A549 treated with Mapracorat at 1 μM for 4 hours (cell line): ENCODE measurements around the gene ZBTB7B. TPM values are rescaled to one million over a fixed set of nuclear protein-coding genes. Genes with fewer than 3 reads are reported as not detected.

ENCODE experiments used
- total RNA-seq: library from RNA; stranded (reverse); fragments of 200-300 nt; extraction: Qiagen RNA extraction; gene quantifications from 5 replicates; pipeline ENCODE4 v1.2.3, GENCODE V29; 2022

Gene ZBTB7B
- 35.3 to 53.7 TPM (median 47.9 TPM) in 5 replicates for total RNA-seq

DNA sequence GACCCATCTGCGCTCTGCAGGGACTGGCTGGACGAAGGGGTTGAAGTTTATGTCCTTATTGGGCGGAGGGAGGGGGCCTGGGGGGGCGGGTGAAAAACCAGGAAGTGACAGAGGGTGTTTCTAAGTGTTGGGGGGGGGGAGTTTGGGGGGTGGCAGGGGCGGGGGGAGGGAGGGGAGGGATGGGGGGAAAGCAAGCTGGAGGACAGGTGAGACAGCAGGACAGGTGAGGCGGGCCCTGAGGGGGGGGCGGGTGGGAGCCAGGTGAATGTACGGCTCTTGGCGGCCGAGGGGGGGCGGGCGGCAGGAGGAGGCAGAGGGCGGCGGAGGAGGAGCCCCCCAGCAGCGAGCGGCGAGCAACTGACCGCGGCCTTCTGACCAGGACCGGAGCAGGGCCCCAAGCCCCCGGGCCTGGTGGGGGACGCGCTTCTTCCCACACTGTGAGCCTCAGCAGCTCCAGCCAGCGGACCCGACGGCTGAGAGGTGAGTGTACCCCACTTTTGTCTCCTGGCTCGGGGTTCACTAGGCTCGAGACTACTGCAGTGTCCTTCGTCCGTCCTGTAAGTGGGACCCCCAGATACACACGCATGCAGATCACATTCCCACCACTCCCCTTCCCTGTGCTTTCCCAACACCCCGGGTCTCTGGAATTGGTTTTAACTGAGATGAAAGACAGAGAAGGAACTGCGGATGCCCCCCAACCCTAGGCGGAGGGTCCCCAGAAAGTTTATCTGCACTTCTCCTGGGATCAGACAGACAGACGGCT, at the start of gene ZBTB7B:
Gene ZBTB7B, plus strand, starts transcription at position 339 of the 763 bp plus-strand sequence. CDS start 11,859 bp downstream, outside the sequence.

DNA sequence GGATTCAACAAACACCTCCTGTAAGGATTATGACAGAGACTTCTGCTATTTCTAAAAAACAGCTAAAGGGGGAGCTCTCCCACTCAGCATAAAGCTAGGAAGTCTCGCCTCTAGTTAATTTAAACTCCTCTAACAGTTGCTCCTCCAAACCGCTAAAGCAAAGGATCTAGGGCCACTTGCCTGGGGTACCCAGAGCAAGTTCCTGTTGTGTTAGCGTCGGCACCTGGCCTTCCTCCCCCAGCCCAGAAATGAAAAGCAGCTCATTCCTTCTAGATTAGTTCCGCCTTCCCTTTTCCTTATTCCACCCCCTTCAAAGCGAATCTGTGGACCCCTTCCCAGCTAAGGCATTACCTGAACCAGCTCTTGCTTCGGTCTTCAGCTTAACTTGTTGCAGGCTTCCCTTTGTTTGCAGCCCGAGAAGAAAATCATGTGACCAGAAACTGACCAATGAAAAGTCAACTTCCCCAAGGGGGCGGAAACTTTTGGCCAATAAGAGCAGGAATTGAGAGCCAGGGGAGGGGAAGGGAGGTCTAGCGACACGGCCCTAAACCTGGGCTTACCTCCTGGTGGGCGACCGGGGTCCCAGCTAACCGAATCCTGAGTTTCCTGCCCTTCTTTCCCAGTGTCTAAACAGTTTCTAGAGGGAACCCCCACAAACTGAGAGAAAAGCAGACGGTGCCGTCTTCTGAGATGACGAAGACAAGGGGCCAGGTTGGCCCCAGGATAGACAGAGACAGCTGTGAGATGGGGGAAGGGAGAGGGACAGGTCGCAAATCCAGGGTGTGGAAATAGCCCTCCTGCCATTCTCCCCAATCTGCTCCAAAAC, 46.7 kb upstream of the ZBTB7B start, which contains the start of gene PBXIP1:
Gene PBXIP1, minus strand, starts transcription at position 382 of the 826 bp plus-strand sequence. CDS start 2,378 bp downstream, outside the sequence.

DNA sequence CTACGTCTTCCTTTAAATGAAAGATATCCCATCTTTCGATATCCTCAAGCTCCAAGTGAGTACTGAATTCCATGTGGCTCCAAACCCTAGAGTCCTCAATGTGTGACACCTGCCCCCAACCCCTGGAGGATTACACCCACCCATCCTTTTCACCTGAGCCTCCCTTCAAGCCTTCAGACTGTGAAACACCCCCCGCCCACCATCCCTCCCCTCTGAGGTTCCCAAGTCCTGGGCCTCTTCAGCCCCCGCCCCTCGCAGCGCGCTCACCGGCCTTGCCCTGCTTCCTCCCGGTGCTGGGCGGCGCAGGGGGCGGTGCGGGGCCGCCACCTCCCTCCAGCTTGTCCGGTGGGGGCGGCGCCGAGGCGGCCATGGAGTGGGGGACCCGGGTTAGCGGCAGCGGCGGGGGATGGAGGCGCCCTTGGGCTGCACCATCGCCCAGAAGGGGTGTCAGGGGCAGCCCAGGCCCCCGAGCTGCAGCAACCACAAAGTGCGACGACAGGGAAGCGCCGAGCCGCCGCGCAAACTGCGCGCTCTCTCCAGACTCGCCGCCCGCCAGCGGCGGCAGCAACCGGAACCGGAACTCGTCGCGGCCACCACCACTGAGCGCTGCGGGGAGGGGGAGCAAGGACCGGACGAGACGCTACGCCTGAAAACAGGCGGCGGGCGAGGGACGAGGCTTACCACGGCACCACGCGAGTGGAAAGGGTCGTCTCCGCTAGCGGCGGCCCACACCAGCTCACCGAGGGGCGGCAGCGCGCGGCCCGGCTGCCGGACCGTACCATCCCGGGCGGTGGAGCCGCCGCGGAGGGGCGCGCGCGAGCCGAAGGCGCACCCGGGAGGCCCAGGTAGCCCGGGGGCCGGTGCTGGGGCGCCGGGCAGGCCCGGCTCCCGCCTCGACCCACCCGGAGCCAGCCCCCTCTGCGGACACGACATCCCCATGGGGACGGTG, 41.1 kb upstream of the ZBTB7B start, which contains the start of gene PYGO2:
Gene PYGO2, minus strand, starts transcription at position 576 of the 949 bp plus-strand sequence. Its CDS starts 206 bp downstream, at position 370.

DNA sequence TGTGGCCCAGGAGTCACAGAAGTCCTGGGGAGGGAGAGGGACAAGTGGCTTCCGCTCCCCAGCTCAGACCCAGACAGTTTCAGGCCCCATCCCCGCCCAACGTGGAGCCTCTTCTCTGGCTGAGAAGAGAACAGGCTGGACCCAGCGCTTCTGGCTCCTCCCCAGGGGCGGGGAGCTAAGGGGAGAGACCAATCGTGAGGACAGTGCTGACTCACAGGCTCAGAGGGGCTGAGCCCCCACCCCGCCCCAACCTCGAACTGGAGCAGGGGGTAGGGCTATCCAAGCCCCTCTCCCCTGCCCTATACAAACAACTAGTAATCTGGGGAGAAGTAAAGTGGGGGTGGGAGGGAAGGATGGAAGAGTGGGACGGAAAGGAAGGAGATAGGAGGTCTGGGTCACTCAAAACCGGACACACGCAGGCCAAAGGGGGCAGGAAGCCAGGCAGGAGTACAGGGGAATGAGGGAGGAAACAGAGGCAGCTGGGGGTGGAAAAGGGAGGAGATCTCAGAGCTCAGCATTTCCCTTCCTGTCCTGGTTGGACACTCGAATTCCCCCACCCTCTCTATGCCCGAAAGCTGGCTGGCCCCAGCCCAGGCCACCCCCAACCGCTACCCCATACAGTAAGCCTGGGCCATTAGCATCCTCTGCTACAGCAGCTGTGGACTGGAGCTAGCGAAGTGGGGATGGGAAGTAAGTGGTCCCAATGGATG, 31.8 kb upstream of the ZBTB7B start, which contains the start of gene SHC1:
Gene SHC1, minus strand, starts transcription at position 117 of the 710 bp plus-strand sequence. CDS start 221 bp downstream, outside the sequence.

DNA sequence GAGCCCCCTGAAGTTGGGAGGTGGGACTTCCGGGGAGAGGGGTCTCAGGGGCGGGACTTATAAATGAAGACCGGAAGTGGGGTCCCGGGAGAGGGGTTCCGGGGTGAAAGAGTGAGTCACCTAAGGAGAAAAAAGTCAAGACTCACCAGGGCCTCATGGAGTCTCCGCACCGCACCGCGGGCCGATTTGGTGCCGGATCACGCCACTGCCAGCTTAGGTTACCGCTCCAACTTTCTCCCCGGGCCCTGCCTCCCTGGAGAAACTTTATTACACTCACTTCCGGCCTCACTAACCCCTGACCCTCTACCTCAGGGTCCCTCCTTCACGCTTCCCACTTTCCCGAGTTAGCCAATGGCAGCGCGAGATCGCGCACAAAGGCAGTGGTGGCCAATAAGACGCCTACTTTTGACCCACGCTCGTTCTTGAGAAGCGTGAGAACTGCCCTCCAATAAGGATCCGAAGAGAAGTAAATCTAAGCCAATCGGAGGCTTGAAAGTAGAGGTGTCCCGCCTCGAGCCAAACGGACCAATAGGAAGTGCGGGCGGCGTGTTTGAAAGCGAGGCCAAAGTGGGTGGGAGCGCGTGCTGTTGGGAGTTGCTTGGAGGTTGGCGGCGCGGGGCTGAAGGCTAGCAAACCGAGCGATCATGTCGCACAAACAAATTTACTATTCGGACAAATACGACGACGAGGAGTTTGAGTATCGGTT, 28.3 kb upstream of the ZBTB7B start, which contains the start of gene CKS1B:
Gene CKS1B, plus strand, starts transcription at position 580 of the 706 bp plus-strand sequence. Its CDS starts 65 bp downstream, at position 645.

DNA sequence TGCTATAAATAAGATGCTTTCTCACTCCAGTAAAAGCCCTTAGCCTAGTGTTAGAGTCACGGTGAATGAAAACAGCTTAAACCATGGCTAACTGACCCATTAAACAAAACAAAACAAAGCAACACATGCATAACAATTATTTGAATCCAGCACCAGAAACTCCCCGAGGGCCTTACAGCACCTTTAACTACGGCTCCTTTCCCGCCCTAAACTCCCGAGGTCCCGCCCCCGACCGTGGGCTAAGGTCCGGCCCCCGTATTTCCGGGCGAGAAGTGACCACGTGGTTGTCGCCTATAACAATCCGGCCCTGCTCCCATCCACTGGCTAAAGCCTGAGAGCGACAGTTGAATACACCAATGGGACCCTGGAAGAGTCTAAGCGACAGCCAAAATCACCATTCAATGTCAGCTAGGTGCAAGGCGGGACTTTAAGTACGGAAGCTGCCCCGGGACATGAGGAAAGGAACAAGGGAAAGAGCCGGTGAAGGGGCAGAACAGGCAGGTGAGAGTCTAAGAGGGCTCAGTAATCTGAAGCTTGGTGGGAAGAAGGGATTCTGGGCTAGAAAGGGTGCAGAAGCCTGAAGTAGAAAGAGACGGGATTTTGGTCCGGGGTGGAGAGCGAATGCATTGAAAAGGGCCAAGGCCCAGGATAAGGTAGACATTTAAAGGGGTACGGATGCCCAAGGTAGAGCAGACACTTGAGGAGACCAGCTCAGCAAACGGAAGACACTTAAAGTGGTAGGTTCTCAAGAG, 19.5 kb upstream of the ZBTB7B start, which contains the start of gene FLAD1:
Gene FLAD1, plus strand, starts transcription at position 448 of the 752 bp plus-strand sequence. CDS start 351 bp downstream, outside the sequence.

DNA sequence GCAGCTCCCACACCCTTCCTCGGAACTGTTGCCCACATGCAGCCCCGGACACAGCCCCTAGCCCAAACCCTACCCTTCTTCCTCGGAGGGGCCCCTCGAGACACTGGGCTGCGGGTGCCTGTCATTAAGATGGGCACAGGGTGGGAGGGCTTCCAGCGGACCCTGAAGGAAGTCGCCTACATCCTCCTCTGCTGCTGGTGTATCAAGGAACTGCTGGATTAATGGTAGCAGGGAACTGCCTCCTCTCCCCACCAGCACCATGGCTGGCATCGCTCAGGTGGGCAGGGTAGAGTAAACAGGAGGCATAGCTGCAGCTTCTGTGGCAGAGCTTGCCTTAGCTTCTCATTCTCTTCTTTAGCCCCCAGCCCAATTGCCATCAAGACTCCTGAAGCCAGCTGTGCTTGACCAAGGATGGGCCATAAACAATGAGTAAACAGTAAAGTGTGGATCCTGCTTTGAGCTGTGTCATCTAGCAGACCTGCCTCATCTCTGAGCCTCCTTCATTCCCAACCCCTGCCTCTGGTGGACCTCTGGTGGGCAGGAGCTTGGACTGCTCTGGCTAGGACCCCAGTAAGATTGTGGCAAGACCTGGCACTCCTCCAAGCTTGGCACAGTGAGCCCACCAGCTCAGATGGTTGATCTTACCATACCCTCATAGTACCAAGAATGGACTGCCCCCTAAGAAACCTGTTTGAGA, 8.9 kb upstream of the ZBTB7B start, which contains the start of gene LENEP:
Gene LENEP, plus strand, starts transcription at position 15 of the 697 bp plus-strand sequence. Its CDS starts 22 bp downstream, at position 37.

DNA sequence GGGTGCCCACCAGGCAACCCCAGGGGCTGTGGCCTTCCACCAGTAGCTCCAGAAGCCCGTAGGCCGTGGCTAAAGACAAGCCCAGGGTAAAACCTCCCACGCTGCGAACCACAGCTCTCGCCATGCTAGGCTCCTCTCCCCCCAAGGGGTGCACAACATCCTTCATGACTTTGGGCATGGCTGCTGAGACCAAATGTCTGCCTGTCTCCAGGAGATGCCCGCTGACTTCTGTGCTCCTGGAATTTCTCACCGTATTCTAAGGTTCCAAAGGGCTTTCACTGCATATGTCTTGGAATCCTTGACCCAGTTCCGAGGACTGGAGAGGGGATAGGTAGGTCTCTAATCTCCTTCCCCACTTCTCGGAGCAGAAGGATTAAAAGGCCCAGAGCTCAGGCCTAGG, 30.9 kb downstream of the ZBTB7B start, which contains the start of the genes DCST1 and DCST2:
Gene DCST1, plus strand, starts transcription at position 301 of the 400 bp plus-strand sequence. CDS start 213 bp downstream, outside the sequence.
Gene DCST2, minus strand, starts transcription at position 258 of the 400 bp plus-strand sequence. Its CDS starts 80 bp downstream, at position 178.

DNA sequence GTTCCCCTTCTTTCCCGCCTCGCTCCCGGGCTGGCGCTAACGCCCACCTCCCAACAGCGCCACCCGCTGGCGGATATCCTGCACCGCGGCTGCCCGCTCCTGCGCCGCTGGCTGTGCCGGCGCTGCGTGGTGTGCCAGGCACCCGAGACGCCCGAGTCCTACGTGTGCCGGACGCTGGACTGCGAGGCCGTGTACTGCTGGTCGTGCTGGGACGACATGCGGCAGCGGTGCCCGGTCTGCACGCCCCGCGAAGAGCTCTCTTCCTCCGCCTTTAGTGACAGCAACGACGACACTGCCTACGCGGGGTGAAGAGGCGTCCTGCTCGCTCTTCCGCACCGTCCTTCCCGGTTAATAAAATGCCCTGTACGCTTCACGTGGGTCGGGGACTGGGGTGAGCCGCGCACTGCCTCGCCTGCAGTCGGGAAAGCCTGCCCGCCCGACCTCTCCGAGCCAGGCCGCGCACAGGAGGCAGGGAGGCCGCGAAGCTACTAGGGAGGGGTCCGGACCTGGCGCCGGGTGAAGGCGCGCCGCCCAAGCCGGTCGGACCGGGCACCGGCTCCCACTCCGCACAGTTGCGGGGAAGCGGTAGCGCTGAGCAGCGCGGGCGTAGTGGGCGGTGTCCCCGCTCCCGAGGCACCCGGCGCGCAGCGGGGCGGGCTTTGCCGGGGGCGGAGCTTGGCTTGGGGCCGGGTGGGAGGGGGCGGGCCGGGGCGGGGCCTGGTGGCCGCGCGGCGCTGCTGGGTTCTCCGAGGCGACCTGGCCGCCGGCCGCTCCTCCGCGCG, 48.1 kb downstream of the ZBTB7B start, which contains the start of gene ADAM15:
Gene ADAM15, plus strand, starts transcription at position 757 of the 782 bp plus-strand sequence. CDS start 71 bp downstream, outside the sequence.

DNA sequence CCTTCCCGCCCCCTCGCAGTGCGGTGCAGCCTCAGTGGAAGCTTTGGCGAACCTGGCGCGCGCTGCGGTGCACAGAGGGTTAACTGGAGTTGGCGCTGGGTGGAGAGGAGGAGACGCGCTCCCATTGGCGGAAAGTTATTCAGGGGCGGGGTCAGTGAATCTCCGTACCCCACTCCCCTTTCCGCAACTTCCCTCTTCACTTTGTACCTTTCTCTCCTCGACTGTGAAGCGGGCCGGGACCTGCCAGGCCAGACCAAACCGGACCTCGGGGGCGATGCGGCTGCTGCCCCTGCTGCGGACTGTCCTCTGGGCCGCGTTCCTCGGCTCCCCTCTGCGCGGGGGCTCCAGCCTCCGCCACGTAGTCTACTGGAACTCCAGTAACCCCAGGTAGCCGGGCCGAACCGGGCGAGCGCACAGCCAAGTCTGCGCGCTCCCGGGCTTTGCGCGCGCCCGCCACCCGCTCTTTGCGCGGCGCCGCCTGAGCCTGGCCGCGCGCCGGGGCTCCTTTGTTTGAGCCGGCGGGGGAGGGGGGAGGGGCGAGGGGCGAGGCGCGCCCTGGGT, 61.0 kb downstream of the ZBTB7B start, which contains the start of gene EFNA4:
Gene EFNA4, plus strand, starts transcription at position 191 of the 561 bp plus-strand sequence. Its CDS starts 84 bp downstream, at position 275.

Other genes starting within 250 kb of the ZBTB7B start
- 0.02 to 0.20 TPM (median 0.08 TPM) in 4 of 5 replicates, not detected in the other for gene KCNN3, start 132.5 kb upstream of the ZBTB7B start, total RNA-seq
- gene PMVK, start 66.1 kb upstream of the ZBTB7B start, total RNA-seq = 35.9 to 46.1 TPM (median 40.9 TPM) in 5 replicates
- gene PBXIP1, start 46.7 kb upstream of the ZBTB7B start, total RNA-seq = 12.1 to 15.9 TPM (median 14.0 TPM) in 5 replicates
- gene PYGO2, start 41.0 kb upstream of the ZBTB7B start, total RNA-seq = 20.6 to 22.2 TPM (median 21.7 TPM) in 5 replicates
- 184 to 234 TPM (median 215 TPM) in 5 replicates for gene SHC1, start 32.1 kb upstream of the ZBTB7B start, total RNA-seq
- 332 to 365 TPM (median 355 TPM) in 5 replicates for gene CKS1B, start 28.1 kb upstream of the ZBTB7B start, total RNA-seq
- 38.5 to 48.1 TPM (median 42.6 TPM) in 5 replicates for gene FLAD1, start 19.5 kb upstream of the ZBTB7B start, total RNA-seq
- 0.34 TPM in 1 of 5 replicates, not detected in the others for gene LENEP, start 9.2 kb upstream of the ZBTB7B start, total RNA-seq
- gene DCST2, start 31.0 kb downstream of the ZBTB7B start, total RNA-seq = 0.35 to 0.69 TPM (median 0.52 TPM) in 5 replicates
- gene DCST1, start 31.0 kb downstream of the ZBTB7B start, total RNA-seq = not detected in 5 replicates
- 70.7 to 109 TPM (median 98.7 TPM) in 5 replicates for gene ADAM15, start 48.5 kb downstream of the ZBTB7B start, total RNA-seq
- 10.5 to 14.3 TPM (median 12.2 TPM) in 5 replicates for gene EFNA4, start 60.9 kb downstream of the ZBTB7B start, total RNA-seq
- gene EFNA3, start 76.0 kb downstream of the ZBTB7B start, total RNA-seq = 7.8 to 10.8 TPM (median 10.0 TPM) in 5 replicates
- 27.7 to 35.5 TPM (median 29.2 TPM) in 5 replicates for gene EFNA1, start 125.1 kb downstream of the ZBTB7B start, total RNA-seq
- 31.2 to 37.9 TPM (median 34.9 TPM) in 5 replicates for gene SLC50A1, start 133.1 kb downstream of the ZBTB7B start, total RNA-seq
- gene DPM3, start 137.7 kb downstream of the ZBTB7B start, total RNA-seq = 67.0 to 104 TPM (median 99.3 TPM) in 5 replicates
- 225 to 271 TPM (median 238 TPM) in 5 replicates for gene KRTCAP2, start 170.5 kb downstream of the ZBTB7B start, total RNA-seq
- 1.8 to 3.3 TPM (median 2.4 TPM) in 5 replicates for gene TRIM46, start 171.0 kb downstream of the ZBTB7B start, total RNA-seq
- 6.9 to 10.1 TPM (median 8.9 TPM) in 5 replicates for gene THBS3, start 205.1 kb downstream of the ZBTB7B start, total RNA-seq
- gene MTX1, start 205.9 kb downstream of the ZBTB7B start, total RNA-seq = 67.9 to 77.0 TPM (median 73.4 TPM) in 5 replicates